HK-2 (cell line): ENCODE measurements around the gene CCDC138.
"Not testable (repeated sequence)": the region's sequence is repeated elsewhere in the genome, so short reads cannot be mapped to it uniquely, and the experiment has no call there.

Experiments
- DNase-seq: peaks from one replicate; pipeline ENCODE4 v3.0.0-alpha.2; 2018; ENCODE audit not compliant: unreplicated experiment

The CCDC138 gene

GRCh38 chr2:108786354-108787215 lies at the start of gene CCDC138:
Gene CCDC138, plus strand, starts transcription at chr2:108786771. Its CDS starts 52 bp downstream, at chr2:108786823.
- peak; percentile 89 for DNase-seq

GRCh38 chr2:108757973-108758372 lies 28.6 kb upstream of the CCDC138 start:
- DNase-seq, result not testable (repeated sequence)

- not testable (repeated sequence) for DNase-seq
Measured at GRCh38 chr2:108762618-108763017, 24.0 kb upstream of the CCDC138 start.

- not testable (repeated sequence) for DNase-seq
Measured at GRCh38 chr2:108766671-108767070, 19.9 kb upstream of the CCDC138 start.

- DNase-seq, result not testable (repeated sequence)
Measured at GRCh38 chr2:108767859-108768258, 18.7 kb upstream of the CCDC138 start.

GRCh38 chr2:108776475-108776874 lies 10.1 kb upstream of the CCDC138 start:
- no peak for DNase-seq

GRCh38 chr2:108778857-108779256 lies 7.7 kb upstream of the CCDC138 start:
- DNase-seq, result no peak

- DNase-seq, result no peak
Measured at GRCh38 chr2:108786008-108786353, 590 bp upstream of the CCDC138 start.

- no peak for DNase-seq
Measured at GRCh38 chr2:108787216-108787541, 608 bp downstream of the CCDC138 start.

- no peak for DNase-seq
Measured at GRCh38 chr2:108803045-108803736, 16.6 kb downstream of the CCDC138 start.

GRCh38 chr2:108805032-108805431 lies 18.5 kb downstream of the CCDC138 start:
- no peak for DNase-seq

GRCh38 chr2:108805782-108806181 lies 19.2 kb downstream of the CCDC138 start:
- DNase-seq, result no peak

GRCh38 chr2:108806371-108807113 lies 20.0 kb downstream of the CCDC138 start:
- no peak for DNase-seq

GRCh38 chr2:108809936-108810335 lies 23.4 kb downstream of the CCDC138 start:
- DNase-seq, result no peak

- DNase-seq, result no peak
Measured at GRCh38 chr2:108810993-108811957, 24.7 kb downstream of the CCDC138 start.

- DNase-seq, result no peak
Measured at GRCh38 chr2:108813732-108814131, 27.2 kb downstream of the CCDC138 start.

GRCh38 chr2:108820482-108820881 lies 33.9 kb downstream of the CCDC138 start:
- no peak for DNase-seq

- DNase-seq, result no peak
Measured at GRCh38 chr2:108823286-108823685, 36.7 kb downstream of the CCDC138 start.

- DNase-seq, result no peak
Measured at GRCh38 chr2:108824316-108825070, 37.9 kb downstream of the CCDC138 start.

GRCh38 chr2:108825254-108825653 lies 38.7 kb downstream of the CCDC138 start:
- no peak for DNase-seq

GRCh38 chr2:108825736-108826135 lies 39.2 kb downstream of the CCDC138 start:
- no peak for DNase-seq
